ENCODE results near the gene CCSER1.

CCSER1 gene

DNA sequence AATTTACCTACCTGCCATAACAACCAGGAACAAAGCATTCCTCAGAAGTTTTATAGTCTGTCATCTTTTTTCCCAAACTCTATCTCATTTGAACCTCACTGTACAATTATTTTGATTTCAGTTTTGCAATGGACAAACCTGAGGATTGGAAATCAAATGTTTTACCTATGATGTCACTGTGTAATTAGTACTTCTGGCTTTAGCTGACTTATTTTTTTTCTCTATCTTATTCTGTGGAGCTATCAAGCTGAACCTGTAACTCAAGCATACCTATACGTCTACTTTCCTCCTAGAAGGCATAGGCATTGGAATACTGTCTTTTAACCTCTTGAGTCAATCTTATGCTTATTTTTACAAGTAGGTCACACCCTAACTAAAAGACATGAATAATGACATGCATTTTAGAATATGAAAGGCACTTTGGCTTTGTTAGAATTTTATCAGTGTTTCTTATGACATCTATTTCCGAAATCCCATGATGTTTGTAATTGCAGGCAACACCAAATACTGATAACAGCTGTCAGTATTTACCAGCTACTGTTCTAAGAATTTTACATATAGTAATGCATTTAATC, 21.5 kb downstream of the CCSER1 start:
- no peak overlapping the region for H3K27ac ChIP-seq
- TF ChIP-seq, protein P1, sequence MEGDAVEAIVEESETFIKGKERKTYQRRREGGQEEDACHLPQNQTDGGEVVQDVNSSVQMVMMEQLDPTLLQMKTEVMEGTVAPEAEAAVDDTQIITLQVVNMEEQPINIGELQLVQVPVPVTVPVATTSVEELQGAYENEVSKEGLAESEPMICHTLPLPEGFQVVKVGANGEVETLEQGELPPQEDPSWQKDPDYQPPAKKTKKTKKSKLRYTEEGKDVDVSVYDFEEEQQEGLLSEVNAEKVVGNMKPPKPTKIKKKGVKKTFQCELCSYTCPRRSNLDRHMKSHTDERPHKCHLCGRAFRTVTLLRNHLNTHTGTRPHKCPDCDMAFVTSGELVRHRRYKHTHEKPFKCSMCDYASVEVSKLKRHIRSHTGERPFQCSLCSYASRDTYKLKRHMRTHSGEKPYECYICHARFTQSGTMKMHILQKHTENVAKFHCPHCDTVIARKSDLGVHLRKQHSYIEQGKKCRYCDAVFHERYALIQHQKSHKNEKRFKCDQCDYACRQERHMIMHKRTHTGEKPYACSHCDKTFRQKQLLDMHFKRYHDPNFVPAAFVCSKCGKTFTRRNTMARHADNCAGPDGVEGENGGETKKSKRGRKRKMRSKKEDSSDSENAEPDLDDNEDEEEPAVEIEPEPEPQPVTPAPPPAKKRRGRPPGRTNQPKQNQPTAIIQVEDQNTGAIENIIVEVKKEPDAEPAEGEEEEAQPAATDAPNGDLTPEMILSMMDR (conservative IDR thresholded peaks at IDR 0.05): no peak

DNA sequence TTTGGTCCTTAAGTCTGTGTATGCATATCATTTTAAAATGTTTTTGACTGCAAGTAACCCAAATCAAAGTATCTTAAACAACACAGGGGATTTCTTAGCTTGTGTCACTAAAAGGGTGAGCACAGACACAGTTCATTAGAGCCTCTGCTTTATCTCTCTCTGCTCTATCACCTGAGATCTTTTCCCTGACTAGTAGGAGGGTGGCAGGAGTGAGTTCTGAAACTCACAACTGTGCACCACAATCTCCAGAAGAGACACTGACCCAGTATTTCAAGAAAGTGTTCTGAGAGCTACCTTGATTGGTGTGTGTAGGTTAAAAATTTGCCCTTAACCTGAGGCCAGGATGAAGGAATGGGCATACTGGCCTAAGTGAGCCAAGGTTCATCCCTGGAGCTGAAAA, 24.8 kb downstream of the CCSER1 start:
- H3K27ac ChIP-seq: peak overlapping the region; percentile 12; the same call in 1 of the 2 replicates
- TF ChIP-seq, protein P1 (conservative IDR thresholded peaks at IDR 0.05): no peak

DNA sequence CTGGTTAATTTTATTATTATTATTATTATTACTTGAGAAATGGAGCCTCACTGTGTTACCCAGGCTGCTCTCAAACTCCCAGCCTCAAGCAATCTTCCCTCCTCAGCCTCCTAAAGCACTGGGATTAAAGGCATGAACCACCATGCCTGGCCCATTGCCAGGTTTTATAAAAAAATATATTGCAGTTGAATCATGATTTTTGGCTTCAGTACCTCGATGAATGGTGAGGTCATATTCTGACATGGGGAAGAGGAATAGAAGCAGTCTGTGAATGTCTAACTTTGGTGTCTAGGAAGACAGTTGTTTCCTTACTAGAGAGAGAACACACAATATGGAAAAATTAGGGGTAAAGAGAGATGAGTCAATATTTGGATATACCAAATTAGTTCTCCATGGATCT, 32.0 kb downstream of the CCSER1 start:
- no peak overlapping the region for H3K27ac ChIP-seq
- TF ChIP-seq, protein P1 (conservative IDR thresholded peaks at IDR 0.05): no peak

DNA sequence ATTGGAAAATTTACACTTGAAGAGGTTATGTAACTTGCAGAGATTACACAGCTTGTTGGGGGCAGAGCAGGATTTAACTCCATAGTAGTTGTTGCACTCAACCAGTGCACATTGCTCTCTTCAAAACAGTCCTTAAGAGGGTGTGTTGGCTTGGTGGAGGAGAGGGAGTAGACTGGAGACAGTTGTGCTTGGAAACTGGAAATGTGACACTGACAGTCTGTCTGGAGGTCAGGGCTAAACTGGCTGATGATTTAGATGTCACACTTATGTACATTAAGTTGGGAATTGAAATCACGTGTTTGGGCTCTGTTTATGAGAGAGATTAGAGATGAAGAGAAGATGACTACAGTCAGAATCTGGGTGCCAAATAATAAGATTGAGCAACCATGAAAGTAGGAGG, 32.9 kb downstream of the CCSER1 start:
- H3K27ac ChIP-seq: no peak overlapping the region
- TF ChIP-seq, protein P1 (conservative IDR thresholded peaks at IDR 0.05): no peak

DNA sequence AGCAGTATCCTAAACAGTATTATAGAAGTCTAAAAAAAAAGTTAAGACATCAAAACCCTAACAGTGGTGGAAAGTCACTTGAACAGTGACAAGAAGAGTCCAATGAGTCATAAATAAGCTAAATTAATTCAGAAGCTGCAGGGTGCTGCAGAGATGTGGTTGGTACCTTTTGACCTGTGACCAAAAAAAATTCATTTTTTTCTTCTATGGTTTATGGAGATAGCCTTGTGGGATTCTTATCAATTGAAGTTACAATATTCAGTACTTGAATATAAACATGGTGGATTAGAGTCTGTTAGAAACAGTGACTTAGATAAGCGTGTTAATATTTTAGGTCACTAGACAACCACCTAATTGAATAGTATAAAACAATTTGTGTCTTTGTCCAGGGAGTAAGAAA, 35.4 kb downstream of the CCSER1 start:
- H3K27ac ChIP-seq: no peak overlapping the region
- TF ChIP-seq, protein P1 (conservative IDR thresholded peaks at IDR 0.05): no peak

DNA sequence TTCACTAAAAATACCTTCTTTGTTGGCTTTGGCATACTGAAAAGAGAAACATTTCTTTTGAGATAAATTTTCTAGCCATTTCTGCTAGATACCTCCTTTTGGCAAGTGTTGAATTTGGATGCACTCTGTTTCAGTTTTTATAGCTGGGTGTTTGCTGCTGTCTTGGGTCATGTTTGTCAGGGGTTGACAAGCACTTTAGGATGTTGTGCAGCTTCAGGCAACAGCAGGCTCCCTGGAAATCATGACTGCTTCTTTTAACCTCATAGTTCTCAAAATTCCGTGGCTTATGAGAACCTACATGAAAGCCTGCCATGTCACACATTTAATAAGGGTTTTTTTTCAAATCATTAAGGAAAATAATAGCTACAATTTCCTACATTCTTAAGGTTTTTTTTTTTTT, 36.7 kb downstream of the CCSER1 start:
- TF ChIP-seq, protein P1 (conservative IDR thresholded peaks at IDR 0.05): no peak
- no peak overlapping the region for H3K27ac ChIP-seq

DNA sequence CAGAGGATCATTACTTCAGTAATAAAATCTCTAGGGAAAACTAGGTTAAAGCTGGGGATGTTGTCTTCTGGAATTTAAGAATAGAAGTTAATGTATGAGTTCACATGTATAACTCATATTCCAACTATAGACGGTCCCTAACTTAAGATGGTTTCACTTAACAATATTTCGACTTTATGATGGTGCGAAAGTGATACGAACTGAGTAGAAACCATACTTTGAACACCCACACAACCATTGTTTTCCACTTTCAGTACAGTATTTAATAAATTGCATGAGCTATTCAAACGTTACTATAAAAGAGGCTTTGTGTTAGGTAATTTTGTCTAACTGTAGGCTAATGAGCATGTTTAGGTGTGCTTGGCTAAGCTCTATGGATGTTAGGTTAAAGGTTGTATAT, 38.7 kb downstream of the CCSER1 start:
- TF ChIP-seq, protein P1 (conservative IDR thresholded peaks at IDR 0.05): no peak
- no peak overlapping the region for H3K27ac ChIP-seq
